GM21423 (cell line): ENCODE results near the gene SRSF9.
"Not testable (repeated sequence)": the region's sequence is repeated elsewhere in the genome, so short reads cannot be mapped to it uniquely, and the experiment has no call there.

Source experiments
- ATAC-seq: cut with Tn5 transposase; IDR thresholded peaks from one replicate; pipeline ENCODE4 v1.9.1; 2021; ENCODE audit warnings: mild to moderate bottlenecking, moderate library complexity; ENCODE audit not compliant: unreplicated experiment

The SRSF9 gene

GRCh38 chr12:120469450-120470149, at the start of gene SRSF9:
SRSF9 (minus strand) TSS chr12:120469748; CDS start chr12:120469609, 139 bp downstream.
- peak; percentile 82 for ATAC-seq

- not testable (repeated sequence) for ATAC-seq
Measured at GRCh38 chr12:120519324-120519723, 49.8 kb upstream of the SRSF9 start.

GRCh38 chr12:120515496-120515895, 45.9 kb upstream of the SRSF9 start:
- no peak for ATAC-seq

GRCh38 chr12:120514002-120514401, 44.5 kb upstream of the SRSF9 start:
- ATAC-seq = no peak

- ATAC-seq = no peak
Measured at GRCh38 chr12:120508537-120508936, 39.0 kb upstream of the SRSF9 start.

GRCh38 chr12:120504587-120504986, 35.0 kb upstream of the SRSF9 start:
- ATAC-seq = no peak

GRCh38 chr12:120500581-120500980, 31.0 kb upstream of the SRSF9 start:
- no peak for ATAC-seq

GRCh38 chr12:120498870-120499515, 29.4 kb upstream of the SRSF9 start:
- no peak for ATAC-seq

- ATAC-seq = no peak
Measured at GRCh38 chr12:120497524-120498150, 28.1 kb upstream of the SRSF9 start.

GRCh38 chr12:120496413-120497340, 27.1 kb upstream of the SRSF9 start:
- no peak for ATAC-seq

- peak; percentile 97 for ATAC-seq
Measured at GRCh38 chr12:120495731-120496412, 26.3 kb upstream of the SRSF9 start, which contains the start of gene DYNLL1. DYNLL1 (plus strand) TSS chr12:120496113; CDS start chr12:120496422, 309 bp downstream.

- no peak for ATAC-seq
Measured at GRCh38 chr12:120495186-120495730, 25.7 kb upstream of the SRSF9 start.

GRCh38 chr12:120490833-120491512, 21.4 kb upstream of the SRSF9 start:
- ATAC-seq = no peak

- no peak for ATAC-seq
Measured at GRCh38 chr12:120490325-120490724, 20.8 kb upstream of the SRSF9 start.

- no peak for ATAC-seq
Measured at GRCh38 chr12:120489018-120489417, 19.5 kb upstream of the SRSF9 start.

GRCh38 chr12:120488057-120488640, 18.6 kb upstream of the SRSF9 start:
- ATAC-seq = no peak

GRCh38 chr12:120487552-120487951, 18.0 kb upstream of the SRSF9 start:
- not testable (repeated sequence) for ATAC-seq

- ATAC-seq = no peak
Measured at GRCh38 chr12:120485961-120486881, 16.7 kb upstream of the SRSF9 start.
